Measurements from ENCODE around the gene GPR171.

- TF ChIP-seq POLR2A (IDR thresholded peaks at IDR 0.05) (no peak), CTCF (IDR thresholded peaks at IDR 0.05) (no peak)
These were observed 21.4 kb upstream of the GPR171 start for GRCh38 chr3:151224268-151224866.

Measured in Peyer's patch (tissue), 4 donors.